Hypothalamus (tissue), 51 donors: ENCODE measurements around the gene PSME4.
"Not testable (repeated sequence)": the region's sequence is repeated elsewhere in the genome, so short reads cannot be mapped to it uniquely, and the experiment has no call there.

Experiments
- DNase-seq, 51 donors: peaks; one replicate each; lab custom pipeline; 2025; lab: John Stamatoyannopoulos, UW

The PSME4 gene

DNA sequence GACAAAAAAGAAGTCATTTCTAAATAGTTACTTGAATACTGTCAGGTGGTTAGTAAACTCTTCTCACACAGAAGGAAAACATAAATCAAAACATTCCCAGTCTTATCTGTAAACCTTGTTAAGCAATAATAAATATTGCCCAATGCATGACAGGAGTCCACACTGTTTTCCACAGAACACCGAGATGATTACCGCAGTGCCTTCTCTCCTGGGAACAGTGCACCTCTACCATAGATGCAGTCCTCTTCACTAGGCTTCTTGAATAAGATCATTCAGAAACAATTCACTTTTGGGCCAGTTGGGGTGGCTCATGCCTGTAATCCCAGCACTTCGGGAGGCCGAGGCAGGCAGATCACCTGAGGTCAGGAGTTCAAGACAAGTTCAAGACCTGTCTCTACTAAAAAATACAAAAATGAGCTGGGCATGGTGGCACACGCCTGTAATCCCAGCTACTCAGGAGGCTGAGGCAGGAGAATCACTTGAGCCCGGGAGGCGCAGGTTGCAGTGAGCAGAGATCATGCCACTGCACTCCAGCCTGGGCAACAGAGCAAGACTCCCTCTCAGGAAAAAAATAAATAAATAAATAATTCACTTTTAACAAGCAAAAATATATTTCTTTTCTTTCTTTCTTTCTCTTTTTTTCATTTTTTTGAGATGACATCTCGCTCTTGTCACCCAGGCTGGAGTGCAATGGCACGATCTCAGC is 119.6 kb downstream of the PSME4 start:
- DNase-seq = not testable (repeated sequence)

DNA sequence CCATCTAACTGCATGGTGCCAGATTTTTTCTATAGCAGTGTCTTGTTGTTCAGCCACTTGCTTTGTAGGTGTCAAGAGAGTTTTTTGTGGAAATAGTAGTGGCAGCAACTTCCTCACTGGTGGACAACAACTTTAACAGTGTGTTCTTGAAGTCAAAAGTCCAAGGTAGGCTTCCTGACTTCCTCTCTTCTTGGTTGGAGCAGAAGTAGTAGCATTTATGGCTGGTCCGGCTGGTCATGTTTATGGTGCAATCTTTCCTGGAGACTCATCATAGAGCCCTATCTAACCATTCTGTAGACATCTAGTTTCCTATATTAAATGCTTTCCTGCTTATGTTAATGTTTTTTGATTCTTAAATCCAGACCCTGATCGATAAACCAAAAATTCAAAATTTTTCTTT is 122.7 kb downstream of the PSME4 start:
- DNase-seq = no peak

GRCh38 chr2:53843595-53843994 is 127.2 kb downstream of the PSME4 start:
- DNase-seq = no peak

- DNase-seq = no peak
Measured at GRCh38 chr2:53842891-53843290, 127.9 kb downstream of the PSME4 start.

- not testable (repeated sequence) for DNase-seq
Measured at GRCh38 chr2:53841651-53842050, 129.1 kb downstream of the PSME4 start.

DNA sequence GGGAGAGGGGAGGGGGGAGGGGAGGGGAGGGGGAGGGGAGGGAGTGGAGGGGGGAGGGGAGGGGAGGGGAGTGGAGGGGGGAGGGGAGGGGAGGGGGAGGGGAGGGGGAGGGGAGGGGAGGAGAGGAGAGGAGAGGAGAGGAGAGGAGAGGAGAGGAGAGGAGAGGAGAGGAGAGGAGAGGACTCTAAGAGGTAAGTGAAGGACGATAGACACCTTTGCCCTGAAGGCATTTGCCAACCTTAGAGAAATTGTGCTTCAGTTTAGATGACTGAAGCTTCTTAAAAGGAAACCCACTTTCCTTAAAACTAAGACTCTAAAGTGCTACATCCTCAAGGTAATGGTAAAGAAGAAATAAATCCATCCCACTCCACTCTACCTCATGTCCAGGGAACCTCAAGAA is 130.2 kb downstream of the PSME4 start:
- DNase-seq = no peak

- DNase-seq = not testable (repeated sequence)
Measured at GRCh38 chr2:53829980-53830290, 140.9 kb downstream of the PSME4 start.

DNA sequence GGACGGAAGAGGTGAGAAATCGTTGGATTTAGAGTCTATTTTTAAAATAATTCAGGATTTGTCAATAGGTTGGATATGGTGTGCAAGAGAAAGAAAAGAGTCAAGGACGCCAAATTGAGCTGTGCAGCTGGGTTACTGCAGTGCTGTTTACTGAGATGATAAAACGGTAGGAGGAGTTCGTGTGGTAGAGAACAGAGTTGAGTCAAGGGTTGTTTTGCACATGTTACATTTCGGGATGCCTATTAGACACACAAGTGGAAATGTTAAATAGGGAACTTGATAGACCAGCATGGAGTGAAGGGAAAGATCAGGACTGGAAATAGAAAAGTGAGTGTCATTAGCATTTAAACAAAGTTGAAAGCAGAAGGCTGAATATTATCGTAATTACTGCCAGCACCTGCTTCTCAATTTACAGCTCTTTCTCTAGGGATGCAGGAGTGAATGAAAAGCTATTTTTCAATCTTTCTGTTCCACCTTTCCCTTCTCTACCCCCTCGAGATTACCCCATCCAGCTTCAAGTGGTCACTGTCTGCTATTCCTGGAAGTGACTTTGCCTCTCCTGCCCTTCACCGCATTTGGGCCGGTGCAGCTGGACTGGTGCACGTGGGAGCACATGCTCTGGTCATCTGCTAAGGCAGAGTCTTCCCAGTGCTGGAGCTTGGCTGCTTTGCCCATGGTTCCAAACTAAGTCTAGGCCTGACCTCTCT is 141.4 kb downstream of the PSME4 start:
- DNase-seq = peak in 2 of 51 donors; percentile 3 to 10

- no peak for DNase-seq
Measured at GRCh38 chr2:53828331-53828730, 142.5 kb downstream of the PSME4 start.

- DNase-seq = peak in 12 of 51 donors; percentile 7 to 49 (median 30)
Measured at GRCh38 chr2:53827398-53828175, 143.2 kb downstream of the PSME4 start.

- DNase-seq = peak in 16 of 51 donors; percentile 16 to 89 (median 35)
Measured at GRCh38 chr2:53826587-53827397, 144.0 kb downstream of the PSME4 start.

GRCh38 chr2:53826030-53826410 is 144.8 kb downstream of the PSME4 start:
- DNase-seq = peak in 1 of 51 donors; percentile 39

- not testable (repeated sequence) for DNase-seq
Measured at GRCh38 chr2:53823639-53824038, 147.2 kb downstream of the PSME4 start.

GRCh38 chr2:53821810-53822209 is 149.0 kb downstream of the PSME4 start:
- no peak for DNase-seq

GRCh38 chr2:53820711-53821110 is 150.1 kb downstream of the PSME4 start:
- no peak for DNase-seq

DNA sequence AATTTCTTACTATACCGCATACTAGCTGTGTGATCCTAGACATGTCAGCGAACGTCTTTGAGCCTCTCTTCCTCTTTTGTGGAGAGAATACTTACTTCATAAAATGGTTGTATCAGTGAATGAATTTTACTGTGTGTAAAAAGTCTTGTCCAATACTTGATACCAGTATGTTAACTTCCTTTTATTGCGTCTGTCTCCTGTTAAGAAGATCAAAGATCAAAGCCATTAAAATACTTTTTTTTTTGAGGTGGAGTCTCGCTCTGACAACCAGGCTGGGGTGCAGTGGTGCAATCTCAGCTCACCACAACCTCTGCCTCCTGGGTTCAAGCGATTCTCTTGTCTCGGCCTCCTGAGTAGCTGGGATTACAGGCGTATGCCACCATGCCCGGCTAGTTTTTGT is 150.7 kb downstream of the PSME4 start:
- no peak for DNase-seq

GRCh38 chr2:53819634-53820033 is 151.2 kb downstream of the PSME4 start:
- no peak for DNase-seq

- no peak for DNase-seq
Measured at GRCh38 chr2:53818854-53819435, 151.8 kb downstream of the PSME4 start.
